ENCODE data around the gene HAPLN3.

Gene HAPLN3

GRCh38 chr15:88894348-88894818, 961 bp downstream of the HAPLN3 start:
- peak; percentile 78 for DNase-seq (ENCODE audit: low read depth)

DNA sequence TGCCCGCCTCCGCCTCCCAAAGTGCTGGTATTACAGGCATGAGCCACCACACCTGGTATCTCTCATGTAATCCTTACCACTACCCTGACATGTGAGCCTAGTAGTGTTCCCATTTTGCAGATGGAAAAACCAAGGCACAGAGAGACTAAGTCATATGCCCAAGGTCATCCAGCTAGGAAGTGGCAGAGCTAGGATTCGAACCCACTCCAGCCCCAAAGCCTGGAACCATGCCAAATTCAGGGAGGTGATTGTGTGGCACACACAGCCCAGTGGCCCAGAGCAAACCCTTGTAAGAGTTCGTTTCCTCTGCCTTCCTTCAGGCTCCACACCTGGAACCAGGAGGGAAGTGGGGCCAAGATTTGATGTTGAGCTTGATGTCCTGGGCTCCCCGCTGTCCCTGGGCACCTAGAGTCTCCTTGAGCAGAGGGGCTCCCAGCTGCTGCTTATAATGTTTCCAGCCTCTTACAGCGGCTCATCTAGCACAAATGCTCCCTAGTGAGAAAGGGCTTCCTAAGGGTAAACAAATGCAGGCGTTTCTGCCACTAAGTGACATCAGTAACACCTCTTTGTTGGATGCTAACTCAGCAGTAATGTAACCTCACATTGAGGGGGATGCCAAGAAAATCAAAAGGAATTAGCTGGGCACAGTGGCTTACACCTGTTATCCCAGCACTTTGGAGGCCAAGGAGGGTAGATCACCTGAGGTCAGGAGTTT, 3.6 kb downstream of the HAPLN3 start:
- no peak for DNase-seq (ENCODE audit: low read depth)

- no peak for DNase-seq (ENCODE audit: low read depth)
Measured at GRCh38 chr15:88890495-88890894, 4.8 kb downstream of the HAPLN3 start.

DNA sequence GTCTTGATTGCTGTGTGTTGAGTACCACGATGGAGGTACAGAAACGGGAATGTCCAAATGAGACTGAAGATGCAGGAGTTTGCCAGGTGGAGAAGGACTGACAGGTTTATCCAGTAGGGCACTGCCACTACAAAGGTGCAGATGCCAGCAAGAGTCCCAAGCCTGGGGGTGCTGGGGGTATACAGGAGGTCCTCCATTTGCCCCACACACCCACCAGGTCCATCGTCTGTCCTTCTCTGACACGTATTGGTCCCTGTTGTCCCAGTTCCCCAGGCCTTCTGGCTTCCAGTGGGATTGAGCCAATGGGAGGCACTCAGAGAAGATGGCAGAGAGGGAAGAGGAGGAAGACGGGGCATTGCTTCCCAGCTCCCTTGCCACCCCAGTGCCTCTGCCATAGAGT, 6.6 kb downstream of the HAPLN3 start:
- DNase-seq (ENCODE audit: low read depth): no peak

DNA sequence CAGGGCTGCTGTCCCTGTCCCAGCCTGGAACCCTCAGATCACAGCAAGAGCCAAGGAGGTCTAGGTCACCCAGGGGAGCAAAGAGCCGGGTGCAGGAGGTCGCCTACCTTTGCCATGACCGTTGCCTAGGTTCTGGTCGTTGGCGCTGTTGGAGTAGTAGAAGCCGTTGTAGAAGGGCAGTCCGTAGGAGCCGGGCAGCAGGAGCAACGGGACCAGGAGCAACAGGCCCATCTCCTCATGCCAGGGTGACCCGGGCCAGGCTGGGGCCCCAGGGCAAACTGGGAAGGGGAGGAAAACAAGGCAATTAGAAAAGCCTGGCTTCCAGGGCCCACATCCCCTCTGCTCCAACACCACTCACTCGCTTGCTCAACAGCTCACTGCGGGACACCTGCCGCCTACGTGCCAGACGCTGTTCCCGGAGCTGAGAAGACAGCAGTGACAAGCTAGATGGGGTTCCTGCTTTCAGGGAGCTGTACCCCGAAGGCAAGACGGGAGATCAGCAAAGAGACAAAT, 8.2 kb downstream of the HAPLN3 start:
- no peak for DNase-seq (ENCODE audit: low read depth)

GRCh38 chr15:88882785-88883184, 12.6 kb downstream of the HAPLN3 start:
- no peak for DNase-seq (ENCODE audit: low read depth)

GRCh38 chr15:88881775-88882174, 13.6 kb downstream of the HAPLN3 start:
- DNase-seq (ENCODE audit: low read depth): no peak

DNA sequence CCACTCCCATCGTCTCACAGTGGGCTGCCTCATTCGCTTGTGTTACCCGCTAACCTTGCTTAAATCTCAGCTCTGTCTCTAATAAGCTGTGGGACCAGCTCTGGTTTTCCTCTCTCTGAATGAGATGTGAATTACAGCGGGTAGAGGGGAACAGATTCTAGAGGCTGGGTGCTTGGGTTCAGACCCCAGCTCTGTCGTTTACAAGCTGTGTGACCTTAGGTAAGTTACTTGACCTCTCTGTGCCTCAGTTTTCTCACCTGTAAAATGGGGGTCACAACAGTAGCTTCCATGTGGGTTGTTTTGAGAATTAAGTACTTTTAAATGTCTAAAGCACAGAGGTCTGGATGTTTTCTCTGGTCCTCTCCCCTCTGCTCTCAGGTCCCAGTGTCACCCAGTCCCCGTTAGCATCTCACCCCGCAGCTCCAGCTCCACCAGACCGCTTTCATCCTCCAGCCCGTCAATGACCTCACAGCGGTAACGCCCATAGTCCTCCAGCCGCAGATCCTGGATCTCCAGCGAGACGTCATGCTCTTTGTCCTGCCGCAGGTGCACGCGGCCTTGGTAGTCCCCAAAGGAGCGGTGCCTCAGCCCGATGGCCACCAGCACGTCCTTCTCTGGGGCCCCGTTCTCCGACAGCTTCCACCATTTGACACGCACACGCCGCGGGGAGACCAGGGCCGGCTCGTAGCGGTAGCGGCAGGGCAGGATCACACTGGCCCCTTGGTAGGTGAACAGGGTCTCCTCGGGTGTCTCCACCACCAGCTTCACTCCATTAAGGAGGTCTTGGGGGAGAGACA, 14.2 kb downstream of the HAPLN3 start:
- DNase-seq (ENCODE audit: low read depth): no peak

DNA sequence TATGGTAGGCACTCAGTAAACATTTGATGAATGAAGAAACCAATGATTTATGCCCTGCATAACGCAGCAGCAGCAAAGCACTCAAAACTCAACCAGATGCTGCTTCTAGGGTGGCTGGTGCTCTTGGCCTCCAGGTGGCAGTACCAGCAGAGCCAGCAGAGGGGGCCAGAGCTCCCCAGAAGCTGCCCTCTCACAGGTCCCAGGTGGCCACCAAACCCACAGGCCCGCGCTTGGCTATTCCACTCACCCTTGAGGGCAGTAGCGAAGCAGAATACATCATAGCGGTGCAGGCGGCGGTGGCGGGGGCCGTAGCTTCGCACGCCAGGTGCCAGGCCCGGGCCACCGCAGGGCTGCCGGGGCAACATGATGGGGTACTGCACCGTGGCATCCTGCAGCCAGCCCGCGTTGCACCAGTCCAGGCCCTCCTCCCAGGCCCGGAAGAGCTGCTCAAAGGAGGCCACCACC, 16.6 kb downstream of the HAPLN3 start:
- no peak for DNase-seq (ENCODE audit: low read depth)

DNA sequence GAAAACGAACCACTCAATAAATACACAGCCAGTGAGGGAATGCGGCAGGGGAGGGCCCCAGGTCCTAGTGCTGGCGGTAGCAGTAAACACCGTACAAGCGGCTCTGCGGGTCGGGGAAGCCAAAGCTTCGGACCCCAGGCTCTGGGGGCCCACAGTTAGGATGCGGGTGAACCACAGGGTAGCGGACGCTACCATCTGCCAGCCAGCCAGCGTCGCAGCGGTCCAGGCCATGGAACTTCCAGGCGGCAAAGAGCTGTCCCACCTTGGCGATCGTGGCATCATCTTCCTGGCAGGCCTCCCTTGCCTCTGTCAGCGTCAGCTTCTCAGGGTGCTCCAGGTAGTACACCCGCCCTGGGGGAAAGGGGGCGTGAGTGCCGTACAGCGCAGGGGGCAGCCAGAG, 17.4 kb downstream of the HAPLN3 start:
- DNase-seq (ENCODE audit: low read depth): no peak

GRCh38 chr15:88877415-88877814, 17.9 kb downstream of the HAPLN3 start:
- no peak for DNase-seq (ENCODE audit: low read depth)

DNA sequence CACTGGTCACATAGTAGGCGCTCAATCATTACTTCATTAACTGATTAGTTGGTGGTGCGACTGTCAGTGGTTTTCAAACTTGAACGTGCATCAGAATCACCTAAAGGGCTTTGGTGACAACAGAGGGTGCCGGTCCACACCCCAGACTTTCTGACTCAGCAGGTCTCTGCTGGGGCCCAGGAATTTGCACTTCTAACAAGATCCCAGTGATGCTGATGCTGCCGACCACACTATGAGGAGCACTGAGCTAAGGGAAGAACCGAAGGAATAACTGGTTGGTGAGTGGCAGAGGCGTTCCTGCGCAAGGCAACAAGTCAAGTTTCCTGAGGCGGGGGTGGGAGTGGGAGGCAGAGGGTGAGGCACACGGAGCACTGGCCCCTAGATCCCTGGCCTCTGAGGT, 18.8 kb downstream of the HAPLN3 start:
- no peak for DNase-seq (ENCODE audit: low read depth)

DNA sequence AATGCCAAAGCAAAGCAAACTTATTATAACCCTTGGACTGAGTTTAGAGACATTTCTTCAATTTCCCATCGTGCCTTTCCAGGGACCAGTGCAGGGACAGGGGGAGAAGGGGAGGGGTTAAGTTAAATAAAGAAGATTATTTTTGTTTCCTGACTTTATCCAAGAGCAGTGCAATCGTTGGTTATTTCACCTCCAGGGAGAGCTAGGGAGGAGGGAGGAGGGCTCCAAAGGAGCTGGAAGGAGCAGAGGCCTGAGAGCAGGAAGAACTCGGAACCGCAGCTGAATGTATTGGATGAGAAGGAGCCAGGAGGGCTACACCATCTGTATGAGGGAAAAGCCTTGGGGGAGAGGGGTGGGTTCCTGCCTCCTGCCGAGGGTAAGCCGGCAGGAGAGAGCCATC, 20.7 kb downstream of the HAPLN3 start:
- DNase-seq (ENCODE audit: low read depth): no peak

GRCh38 chr15:88874275-88874674, 21.1 kb downstream of the HAPLN3 start:
- no peak for DNase-seq (ENCODE audit: low read depth)

DNA sequence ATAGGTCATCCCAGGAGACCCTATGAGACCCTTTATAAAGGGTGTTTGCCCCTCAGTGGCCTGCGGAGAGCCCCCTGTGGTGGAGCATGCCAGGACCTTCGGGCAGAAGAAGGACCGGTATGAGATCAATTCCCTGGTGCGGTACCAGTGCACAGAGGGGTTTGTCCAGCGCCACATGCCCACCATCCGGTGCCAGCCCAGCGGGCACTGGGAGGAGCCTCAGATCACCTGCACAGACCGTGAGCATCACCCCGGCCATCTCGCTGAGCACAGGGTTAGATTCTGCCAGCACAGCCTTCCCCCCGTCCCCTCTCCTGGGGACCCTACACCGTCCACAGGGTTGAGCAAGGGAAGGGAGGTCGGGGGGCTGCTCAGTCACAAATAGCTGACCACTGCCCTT, 21.6 kb downstream of the HAPLN3 start:
- no peak for DNase-seq (ENCODE audit: low read depth)

DNA sequence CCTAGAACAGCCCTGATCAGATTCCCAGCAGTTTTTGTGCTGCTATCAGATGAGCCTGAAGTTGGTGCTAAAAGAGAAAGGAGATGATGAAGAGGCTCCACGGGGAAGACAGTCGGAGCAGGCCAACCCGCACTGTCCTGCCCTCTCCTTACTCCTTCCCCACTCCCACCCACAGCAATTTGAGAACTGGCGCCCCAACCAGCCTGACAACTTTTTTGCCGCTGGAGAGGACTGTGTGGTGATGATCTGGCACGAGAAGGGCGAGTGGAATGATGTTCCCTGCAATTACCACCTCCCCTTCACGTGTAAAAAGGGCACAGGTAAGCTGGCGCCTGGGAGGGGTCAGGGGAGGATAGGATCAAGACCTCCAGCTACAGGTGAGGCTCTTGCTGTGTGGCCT, 22.6 kb downstream of the HAPLN3 start:
- DNase-seq (ENCODE audit: low read depth): no peak

DNA sequence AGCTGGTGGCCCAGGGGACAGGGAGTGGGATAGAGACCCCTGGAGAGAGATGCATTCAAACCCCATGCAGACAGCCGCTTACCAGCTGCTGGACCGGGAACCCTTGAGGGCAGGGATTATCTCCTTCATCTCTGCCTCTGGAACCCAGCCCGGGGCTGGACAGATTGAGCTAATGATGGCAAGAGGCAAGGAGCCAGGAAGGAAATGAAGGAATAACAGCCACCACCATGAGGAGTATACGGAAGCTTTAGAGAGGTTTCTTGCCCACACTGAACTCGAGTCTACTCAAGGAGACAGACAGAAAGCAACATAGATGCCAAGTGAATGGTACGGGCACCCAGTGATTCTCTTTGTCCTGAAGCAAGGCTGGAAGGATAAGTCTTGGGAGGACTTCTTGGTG, 23.2 kb downstream of the HAPLN3 start:
- no peak for DNase-seq (ENCODE audit: low read depth)

GRCh38 chr15:88871313-88871712, 24.0 kb downstream of the HAPLN3 start:
- DNase-seq (ENCODE audit: low read depth): no peak

DNA sequence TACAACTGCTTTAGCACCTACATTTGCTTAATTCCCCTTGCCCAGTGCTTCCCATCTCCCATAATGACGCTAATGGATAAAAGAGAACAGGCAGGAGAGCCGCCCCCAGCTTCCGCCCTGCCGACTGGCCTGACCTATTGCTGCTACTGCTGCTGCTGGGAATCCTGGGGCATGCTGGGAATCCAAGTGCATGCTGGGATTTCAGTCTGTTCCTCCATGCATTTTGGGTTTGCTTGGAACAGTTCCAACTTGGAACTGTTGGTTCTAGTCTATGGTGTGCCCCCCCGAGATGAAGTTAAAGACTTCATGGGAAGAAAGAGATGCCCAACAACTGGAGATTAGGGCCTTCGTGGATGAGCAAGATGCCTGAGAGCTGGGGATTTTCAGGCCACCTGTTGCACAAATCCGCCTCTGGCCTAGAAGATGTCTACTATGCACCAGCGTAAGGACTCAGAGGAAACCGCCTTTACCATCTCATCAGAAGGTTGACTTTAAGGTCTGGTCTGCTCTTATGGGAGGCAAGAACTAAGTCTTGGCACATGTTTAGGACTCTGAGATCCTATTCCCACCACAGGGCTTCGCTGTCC, 29.0 kb downstream of the HAPLN3 start:
- DNase-seq (ENCODE audit: low read depth): no peak

DNA sequence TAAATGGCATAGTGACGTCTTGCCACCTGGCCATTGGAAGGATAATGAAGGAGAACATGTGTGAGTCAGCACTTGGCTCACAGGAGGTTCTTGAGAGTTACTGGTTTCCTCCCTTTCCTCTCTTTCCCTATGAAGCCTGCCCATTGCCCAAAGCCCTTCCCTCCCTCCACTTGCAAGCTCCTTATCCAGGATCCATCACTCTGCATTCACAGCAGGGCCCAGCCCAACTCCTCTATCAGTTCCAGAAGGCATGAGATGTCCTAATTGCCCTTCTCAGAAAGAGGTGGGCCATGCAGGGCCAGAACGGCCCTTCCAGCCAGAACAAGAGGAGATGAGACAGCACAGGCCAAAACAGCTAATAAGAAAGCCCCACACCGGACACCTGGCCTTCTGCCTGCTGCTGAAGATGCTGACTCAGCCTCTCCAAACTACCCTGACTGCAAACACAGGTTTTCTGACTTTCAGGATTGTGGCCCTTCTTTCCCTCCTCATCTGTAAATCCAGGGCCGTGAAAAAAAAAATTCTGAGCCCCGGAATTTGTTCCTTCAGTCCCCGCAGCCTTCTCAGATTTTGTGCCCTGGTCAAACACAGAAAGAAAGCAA, 29.7 kb downstream of the HAPLN3 start:
- DNase-seq (ENCODE audit: low read depth): no peak

DNA sequence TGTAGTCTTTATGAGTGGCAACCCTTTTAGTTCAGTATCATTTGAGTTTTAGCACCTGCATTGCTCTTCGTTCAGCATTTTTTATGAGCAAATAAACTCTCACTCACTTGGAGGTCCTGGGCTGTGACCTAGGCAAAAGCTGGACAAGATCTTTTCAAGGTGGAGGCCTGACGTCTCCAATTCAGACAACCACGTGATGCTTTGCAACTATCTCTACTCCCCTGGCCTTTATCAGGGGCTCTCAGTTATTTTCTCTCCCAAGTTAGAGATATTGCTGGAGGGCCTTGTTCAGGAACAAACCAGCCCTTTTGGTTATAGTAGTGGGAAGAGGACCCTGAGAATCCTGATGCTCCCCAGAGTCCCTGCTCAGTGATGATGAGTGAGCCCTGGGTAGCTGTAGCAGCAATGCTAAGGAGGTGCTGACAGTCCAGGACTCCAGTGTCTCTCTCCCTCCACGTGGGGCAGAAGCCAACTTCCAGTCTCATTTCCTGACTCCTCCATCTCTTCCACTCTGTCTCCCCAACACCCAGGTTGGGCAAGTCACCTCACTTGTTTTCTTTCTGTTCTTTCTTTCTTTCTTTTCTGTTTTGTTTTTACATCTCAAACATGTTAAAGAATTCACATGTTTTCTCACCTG, 30.4 kb downstream of the HAPLN3 start:
- DNase-seq (ENCODE audit: low read depth): no peak

- DNase-seq (ENCODE audit: low read depth): no peak
Measured at GRCh38 chr15:88863412-88863811, 31.9 kb downstream of the HAPLN3 start.

Data from activated T-helper 1 cell treated with Interleukin-2 at 50 U/mL for 16 hours (primary cell).